ENCODE results near the gene PRKCD. TPM values are rescaled to one million over a fixed set of nuclear protein-coding genes. Genes with fewer than 3 reads are reported as not detected.

Gene PRKCD
- total and polyA plus RNA-seq, 7 donors, result 3.5 to 169 (median 12.1) TPM

GRCh38 chr3:53186726-53187125 is 25.7 kb downstream of the PRKCD start:
- H3K4me3 ChIP-seq, result no peak overlapping the region
- peaks cover 5 to 58% (median 9%) of the 10 kb centered on the region in 4 donors for H3K36me3 ChIP-seq
- no peaks in the 10 kb centered on the region for H3K9me3 ChIP-seq
- no peaks in the 10 kb centered on the region for H3K27me3 ChIP-seq
- 96 to 97% methylated on average over 9 of the region's 9 CpGs for WGBS, 2 donors
- no peak for TF ChIP-seq CTCF (IDR thresholded peaks at IDR 0.05)
- TF ChIP-seq POLR2A (IDR thresholded peaks at IDR 0.05), result no peak
- H3K27ac ChIP-seq, result no peak overlapping the region
- intact Hi-C loops (cut with DNase I), result no loop called here
- no peak for DNase-seq
- no peaks in the 10 kb centered on the region for H3K4me1 ChIP-seq

- Histone ChIP-seq H3K27me3 (no peaks in the 10 kb centered on the region), H3K9me3 (no peaks in the 10 kb centered on the region), H3K27ac (no peak overlapping the region), H3K4me1 (no peaks in the 10 kb centered on the region), H3K4me3 (no peak overlapping the region), H3K36me3 (peaks cover 5 to 51% (median 10%) of the 10 kb centered on the region in 4 donors)
- WGBS, 2 donors, result 74 to 88% methylated on average over 4 of the region's 4 CpGs
- intact Hi-C loops (cut with DNase I), result no loop called here
- TF ChIP-seq POLR2A (IDR thresholded peaks at IDR 0.05) (no peak), CTCF (IDR thresholded peaks at IDR 0.05) (no peak), EP300 (IDR thresholded peaks at IDR 0.05) (no peak), POLR2AphosphoS5 (IDR thresholded peaks at IDR 0.05) (no peak)
- DNase-seq, result no peak
Observed at GRCh38 chr3:53187430-53187829, 26.4 kb downstream of the PRKCD start.

- Histone ChIP-seq H3K4me1 (peaks cover 0 to 4% (median 3%) of the 10 kb centered on the region in 4 donors), H3K9me3 (no peaks in the 10 kb centered on the region), H3K27ac (no peak overlapping the region), H3K4me3 (no peak overlapping the region), H3K36me3 (peaks cover 5 to 48% (median 9%) of the 10 kb centered on the region in 4 donors), H3K27me3 (no peaks in the 10 kb centered on the region)
- intact Hi-C loops (cut with DNase I), result no loop called here
- TF ChIP-seq POLR2A (IDR thresholded peaks at IDR 0.05), result no peak
- no peak for TF ChIP-seq CTCF (IDR thresholded peaks at IDR 0.05)
- no peak for TF ChIP-seq EP300 (IDR thresholded peaks at IDR 0.05)
- TF ChIP-seq POLR2AphosphoS5 (IDR thresholded peaks at IDR 0.05), result no peak
- 63 to 77% methylated on average over 5 of the region's 5 CpGs for WGBS, 2 donors
- no peak for DNase-seq
Observed at GRCh38 chr3:53188136-53188685, 27.2 kb downstream of the PRKCD start.

GRCh38 chr3:53188720-53189119 is 27.7 kb downstream of the PRKCD start:
- peaks cover 1 to 44% (median 7%) of the 10 kb centered on the region in 4 donors for H3K36me3 ChIP-seq
- H3K4me3 ChIP-seq, result no peak overlapping the region
- H3K27me3 ChIP-seq, result no peaks in the 10 kb centered on the region
- 97 to 98% methylated on average over 13 of the region's 13 CpGs for WGBS, 2 donors
- H3K4me1 ChIP-seq, result peaks cover 0 to 9% (median 8%) of the 10 kb centered on the region in 4 donors
- no peak for DNase-seq
- intact Hi-C loops (cut with DNase I), result no loop called here
- H3K27ac ChIP-seq, result no peak overlapping the region
- TF ChIP-seq POLR2A (IDR thresholded peaks at IDR 0.05), result no peak
- no peak for TF ChIP-seq CTCF (IDR thresholded peaks at IDR 0.05)
- TF ChIP-seq POLR2AphosphoS5 (IDR thresholded peaks at IDR 0.05), result no peak
- no peak for TF ChIP-seq EP300 (IDR thresholded peaks at IDR 0.05)
- no peaks in the 10 kb centered on the region for H3K9me3 ChIP-seq

GRCh38 chr3:53189276-53189675 is 28.3 kb downstream of the PRKCD start:
- intact Hi-C loops (cut with DNase I), result no loop called here
- Histone ChIP-seq H3K9me3 (no peaks in the 10 kb centered on the region), H3K4me1 (peaks cover 0 to 15% (median 13%) of the 10 kb centered on the region in 4 donors), H3K4me3 (no peak overlapping the region), H3K27me3 (no peaks in the 10 kb centered on the region), H3K27ac (no peak overlapping the region), H3K36me3 (peaks cover 0 to 43% (median 6%) of the 10 kb centered on the region in 4 donors)
- WGBS, 2 donors, result 93 to 97% methylated on average over 3 of the region's 3 CpGs
- no peak for TF ChIP-seq CTCF (IDR thresholded peaks at IDR 0.05)
- no peak for DNase-seq

All from sigmoid colon (tissue), 7 donors.